ENCODE data around the gene WDR4. TPM values are rescaled to one million over a fixed set of nuclear protein-coding genes. Genes with fewer than 3 reads are reported as not detected.

Gene WDR4
- total and polyA plus RNA-seq, 2 of the 13 experiments (the other 11 are each of a cell fraction or from before 2014, with no cell fraction given), result 11.3 to 14.4 TPM

GRCh38 chr21:42892931-42893755, 13.8 kb upstream of the WDR4 start, which contains the start of gene NDUFV3 (continued):
- peak; percentile 20; the same call in 1 of the 2 replicates for TF ChIP-seq ZNF362 (CRISPR knock-in tag; IDR thresholded peaks at IDR 0.05; ENCODE audit: borderline replicate concordance)
- peak; percentile 97 for TF ChIP-seq ZBTB8A (CRISPR knock-in tag; IDR thresholded peaks at IDR 0.05; ENCODE audit: borderline replicate concordance, low read depth)
- TF ChIP-seq TERF1 (CRISPR knock-in tag; IDR thresholded peaks at IDR 0.05), result no peak
- peak; percentile 20; the same call in 1 of the 2 replicates for TF ChIP-seq ZNF580 (CRISPR knock-in tag; IDR thresholded peaks at IDR 0.05; ENCODE audit: borderline replicate concordance, low read depth)
- TF ChIP-seq RFX3 (CRISPR knock-in tag; IDR thresholded peaks at IDR 0.05), result no peak
- no peak for TF ChIP-seq ZNF512 (CRISPR knock-in tag; IDR thresholded peaks at IDR 0.05)
- TF ChIP-seq ZNF367 (CRISPR knock-in tag; IDR thresholded peaks at IDR 0.05; ENCODE audit: borderline replicate concordance), result peak; percentile 66; the same call in 1 of the 2 replicates
- 0 out of 2 replicates have a peak, but pooled peaks have one; percentile 82 for TF ChIP-seq AKNA (CRISPR knock-in tag; IDR thresholded peaks at IDR 0.05; ENCODE audit: borderline replicate concordance)
- no peak for TF ChIP-seq ZIK1 (CRISPR knock-in tag; IDR thresholded peaks at IDR 0.05; ENCODE audit: borderline replicate concordance, low read depth)
- TF ChIP-seq ZNF550 (CRISPR knock-in tag; IDR thresholded peaks at IDR 0.05; ENCODE audit: borderline replicate concordance), result no peak
- TF ChIP-seq ZNF784 (CRISPR knock-in tag; IDR thresholded peaks at IDR 0.05; ENCODE audit: borderline replicate concordance), result 0 out of 2 replicates have a peak, but pooled peaks have one; percentile 38
- TF ChIP-seq ZZZ3 (CRISPR knock-in tag; IDR thresholded peaks at IDR 0.05; ENCODE audit: borderline replicate concordance), result peak; percentile 55; the same call in 1 of the 2 replicates

Measured in HepG2 (cell line).